GM23248 (cell line): ENCODE results near the gene LRRC37A3.
"Not testable (repeated sequence)": the region's sequence is repeated elsewhere in the genome, so short reads cannot be mapped to it uniquely, and the experiment has no call there.

Source experiments
- EZH2 ChIP-seq: fragments of 200-600 bp; sonication (generic); IDR thresholded peaks from 2 replicates; pipeline ENCODE4 v1.6.1; 2018; ENCODE audit warnings: antibody characterized with exemption, mild to moderate bottlenecking; ENCODE audit not compliant: insufficient read depth, poor library complexity, severe bottlenecking
- EZH2phosphoT487 ChIP-seq: fragments of 200-600 bp; sonication (generic); IDR thresholded peaks from 2 replicates; pipeline ENCODE4 v1.6.1; 2018; ENCODE audit warnings: antibody characterized with exemption, moderate library complexity, mild to moderate bottlenecking, low read depth; ENCODE audit not compliant: insufficient read depth

GRCh38 chr17:64925244-64925643 is 6.0 kb upstream of the LRRC37A3 start:
- not testable (repeated sequence) for TF ChIP-seq EZH2, EZH2phosphoT487
